GM12878 (cell line): ENCODE measurements around the gene CAPN9. TPM values are rescaled to one million over a fixed set of nuclear protein-coding genes. Genes with fewer than 3 reads are reported as not detected.

Experiments
- ATAC-seq: fragments of 200-7000 bp; cut with Tn5 transposase; 3 replicates; pipeline ENCODE4 v1.9.1; 2020; ENCODE audit warnings: mild to moderate bottlenecking, moderate library complexity
- BruUV-seq: library from RNA; stranded (reverse); fragments of 400-500 nt; replicated peaks from 2 replicates; lab custom pipeline; 2021; lab: Mats Ljungman, UMichigan
- CTCF ChIA-PET: fragments of 300-600 bp; sonication (Branson Sonifier 250); formaldehyde crosslinking; extraction: SDS; loops from one replicate; lab custom pipeline; 2021; ENCODE audit warnings: inconsistent platforms; lab: Yijun Ruan, JAX
- POLR2A ChIA-PET: fragments of 350-600 bp; formaldehyde crosslinking; extraction: SDS; loops from one replicate; lab custom pipeline; 2021; ENCODE audit warnings: inconsistent platforms; lab: Charles Lee
- RAD21 ChIA-PET: fragments of 300-600 bp; sonication (Branson Sonifier 250); formaldehyde crosslinking; loops from one replicate; lab custom pipeline; 2023; ENCODE audit warnings: antibody characterized with exemption; ENCODE audit not compliant: unreplicated experiment; lab: Charles Lee
- SMC1A ChIA-PET: fragments of 300-600 bp; sonication (Branson Sonifier 250); formaldehyde crosslinking; loops from one replicate; lab custom pipeline; 2023; ENCODE audit not compliant: unreplicated experiment, uncharacterized antibody; lab: Charles Lee
- DNase-seq: peaks from one replicate; pipeline ENCODE4 v3.0.0-alpha.2; 2011; ENCODE audit warnings: low read depth, low spot score
- FAIRE-seq: peaks from 3 replicates; lab custom pipeline; 2011; peaks lifted over from hg19 to GRCh38; lab: Jason Lieb, UNC
- H2AFZ ChIP-seq: 2 replicates; pipeline ENCODE4 v1.6.0; 2011; ENCODE audit warnings: low read depth, low read length, control low read depth; ENCODE audit not compliant: control insufficient read depth
- H3K27ac ChIP-seq: 2 replicates; pipeline ENCODE4 v1.5.1; 2011; ENCODE audit warnings: control low read depth; ENCODE audit not compliant: control insufficient read depth, insufficient read depth
- H3K27me3 ChIP-seq, 2 experiments: replicated peaks in 1 of 2; 2 replicates each; pipeline versions ENCODE4 v1.6.0 to v1.6.1; 2011; ENCODE audit warnings: low read length in 1 of 2; ENCODE audit not compliant: control insufficient read depth in 2 of 2, insufficient read depth in 2 of 2
- H3K36me3 ChIP-seq, 2 experiments: 2 replicates each; pipeline ENCODE4 v1.5.1; 2011; ENCODE audit warnings: low read length in 1 of 2; ENCODE audit not compliant: control insufficient read depth in 2 of 2, insufficient read depth in 2 of 2
- H3K4me1 ChIP-seq: 2 replicates; pipeline ENCODE4 v1.6.1; 2011; ENCODE audit warnings: mild to moderate bottlenecking, low read length, moderate library complexity, mixed read lengths; ENCODE audit not compliant: control insufficient read depth, insufficient read depth
- H3K4me2 ChIP-seq: 2 replicates; pipeline ENCODE4 v1.6.0; 2011; ENCODE audit warnings: control low read depth; ENCODE audit not compliant: control insufficient read depth, insufficient read depth
- H3K4me3 ChIP-seq: fragments of 200-600 bp; sonication (generic); 2 replicates; pipeline ENCODE4 v1.5.1; 2016
- H3K79me2 ChIP-seq: 2 replicates; pipeline ENCODE4 v1.6.0; 2011; ENCODE audit warnings: low read length; ENCODE audit not compliant: control insufficient read depth, insufficient read depth
- H3K9ac ChIP-seq: 2 replicates; pipeline ENCODE4 v1.8.0; 2011; ENCODE audit warnings: low read length, control low read depth, mixed read lengths; ENCODE audit not compliant: control insufficient read depth, insufficient read depth
- H3K9me3 ChIP-seq: replicated peaks from 3 replicates; pipeline ENCODE4 v1.5.1; 2011; ENCODE audit warnings: mild to moderate bottlenecking, low read length; ENCODE audit not compliant: control insufficient read depth, insufficient read depth
- H4K20me1 ChIP-seq: 2 replicates; pipeline ENCODE4 v1.6.0; 2011; ENCODE audit not compliant: control insufficient read depth, insufficient read depth
- EP300 ChIP-seq, 2 experiments: fragments of 150-350 bp in 1 of 2; IDR thresholded peaks; 2 replicates each; pipeline ENCODE4 v1.6.1; 2011 to 2012; ENCODE audit warnings: low read depth in 2 of 2, low read length in 2 of 2, borderline replicate concordance in 1 of 2, improper control_type of control experiment in 1 of 2, inconsistent platforms in 1 of 2; ENCODE audit not compliant: control insufficient read depth in 1 of 2
- EZH2 ChIP-seq: IDR thresholded peaks from 2 replicates; pipeline ENCODE4 v1.6.1; 2012; ENCODE audit warnings: low read depth, mild to moderate bottlenecking, control low read depth, inconsistent platforms, low read length, borderline replicate concordance; ENCODE audit not compliant: control insufficient read depth
- MTA3 ChIP-seq: IDR thresholded peaks from 2 replicates; pipeline ENCODE4 v1.6.1; 2012; ENCODE audit warnings: low read length, inconsistent platforms, borderline replicate concordance
- POLR2AphosphoS2 ChIP-seq: IDR thresholded peaks from 2 replicates; pipeline ENCODE4 v1.6.1; 2011; ENCODE audit warnings: low read depth, mild to moderate bottlenecking, low read length, improper control_type of control experiment, moderate library complexity
- SMAD1 ChIP-seq: fragments of 450-650 bp; IDR thresholded peaks from 2 replicates; pipeline ENCODE4 v1.6.1; 2018; ENCODE audit warnings: mild to moderate bottlenecking, low read depth; ENCODE audit not compliant: partially characterized antibody
- SREBF2 ChIP-seq: IDR thresholded peaks from 2 replicates; pipeline ENCODE4 v1.6.1; 2012; ENCODE audit warnings: mild to moderate bottlenecking, low read length
- ZNF622 ChIP-seq: fragments of 450-650 bp; IDR thresholded peaks from 2 replicates; pipeline ENCODE4 v1.6.1; 2017; ENCODE audit warnings: mild to moderate bottlenecking, inconsistent platforms
- WGBS: methylation state at CpG from one replicate; pipeline ENCODE4 v1.1.6; 2016; ENCODE audit warnings: low lambda C conversion rate; ENCODE audit not compliant: insufficient replicate concordance, insufficient coverage; ENCODE audit errors: missing lambda C conversion rate; 5-methylcytosine and 5-hydroxymethylcytosine counted together
- in situ Hi-C: fragments of 300-500 bp; cut with MboI; formaldehyde crosslinking; loops from 9 replicates; pipeline ENCODE4 v1.14.3; 2018; ENCODE audit warnings: mixed read lengths
- intact Hi-C: fragments of 100-400 bp; cut with micrococcal nuclease; formaldehyde crosslinking; loops from one replicate; pipeline ENCODE4 v1.14.2; 2022; ENCODE audit not compliant: unreplicated experiment
- polyA plus RNA-seq, 11 experiments: library from polyadenylated mRNA; depleted of rRNA in 4 of 11; unstranded in 6 of 11; stranded (reverse) in 5 of 11; fragments of >200 nt; fragmentation: Nextera tagmentation in 4 of 11; fragmentation: Illumina TruSeq in 1 of 11; extraction: Ambion mirVana in 4 of 11; extraction: Trizol in 1 of 11; gene quantifications; 1 replicate in 1 of 11; 2 replicates in 10 of 11; pipeline versions ENCODE4 v1.2.1 to v1.2.3, GENCODE V29; 2011 to 2016; ENCODE audit warnings: inconsistent platforms in 2 of 11, missing spikeins in 2 of 11, low read depth in 1 of 11
- total RNA-seq, 4 experiments: library from RNA; depleted of rRNA in 3 of 4; stranded (reverse); fragments of >200 nt in 3 of 4; fragmentation: Illumina TruSeq in 1 of 4; extraction: Trizol in 1 of 4; gene quantifications; 2 replicates each; pipeline versions ENCODE4 v1.2.1 to v1.2.3, GENCODE V29; 2013 to 2021
- TF ChIP-seq, protein P1 (sequence below): fragments of 150-350 bp; IDR thresholded peaks from 2 replicates; pipeline ENCODE4 v1.6.1; 2014; ENCODE audit warnings: mild to moderate bottlenecking, low read depth, low read length
- TF ChIP-seq, protein P2 (sequence below): fragments of 450-650 bp; IDR thresholded peaks from 2 replicates; pipeline ENCODE4 v1.6.1; 2014; ENCODE audit warnings: mild to moderate bottlenecking

The CAPN9 gene
- total and polyA plus RNA-seq, 10 of the 15 experiments (the other 5 are each of a cell fraction or from before 2014, with no cell fraction given), result not detected

DNA sequence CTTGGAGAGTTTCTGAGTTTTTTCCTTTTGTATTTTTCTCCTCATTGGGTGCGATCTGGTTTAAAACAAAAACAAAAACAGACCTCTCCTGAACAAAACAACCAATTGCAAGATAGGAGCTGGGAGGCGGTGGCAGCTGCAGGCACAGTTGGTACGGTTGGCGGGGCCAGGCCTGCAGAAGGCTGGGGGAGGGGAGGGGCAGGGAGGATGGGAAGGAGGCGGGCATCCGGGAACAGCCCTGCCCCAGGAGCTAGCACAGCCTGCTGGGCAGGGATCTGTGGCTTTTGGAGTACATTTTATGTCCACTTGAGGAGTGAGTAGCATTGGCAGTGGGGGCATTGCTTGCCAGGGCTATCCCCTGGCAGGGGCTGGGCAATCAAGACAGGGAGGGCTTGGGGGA, 5.2 kb downstream of the CAPN9 start:
- in situ Hi-C loops, result no loop called here
- no peaks in the 10 kb centered on the region for H3K36me3 ChIP-seq
- ATAC-seq, result no peak
- H2AFZ ChIP-seq, result no peak overlapping the region
- intact Hi-C loops, result no loop called here
- BruUV-seq, result no TSS peak
- no peaks in the 10 kb centered on the region; a peak in 1 of 4 replicates for H3K27me3 ChIP-seq
- no peak overlapping the region for H3K4me2 ChIP-seq
- H4K20me1 ChIP-seq, result no peaks in the 10 kb centered on the region
- no peaks in the 10 kb centered on the region for H3K79me2 ChIP-seq
- no peak for DNase-seq
- FAIRE-seq, result no peak
- ChIA-PET SMC1A (no interaction called here), POLR2A (no interaction called here), CTCF (no interaction called here), RAD21 (no interaction called here)
- no peaks in the 10 kb centered on the region for H3K9me3 ChIP-seq
- H3K4me1 ChIP-seq, result no peaks in the 10 kb centered on the region
- no peak overlapping the region for H3K9ac ChIP-seq
- TF ChIP-seq, protein P1, sequence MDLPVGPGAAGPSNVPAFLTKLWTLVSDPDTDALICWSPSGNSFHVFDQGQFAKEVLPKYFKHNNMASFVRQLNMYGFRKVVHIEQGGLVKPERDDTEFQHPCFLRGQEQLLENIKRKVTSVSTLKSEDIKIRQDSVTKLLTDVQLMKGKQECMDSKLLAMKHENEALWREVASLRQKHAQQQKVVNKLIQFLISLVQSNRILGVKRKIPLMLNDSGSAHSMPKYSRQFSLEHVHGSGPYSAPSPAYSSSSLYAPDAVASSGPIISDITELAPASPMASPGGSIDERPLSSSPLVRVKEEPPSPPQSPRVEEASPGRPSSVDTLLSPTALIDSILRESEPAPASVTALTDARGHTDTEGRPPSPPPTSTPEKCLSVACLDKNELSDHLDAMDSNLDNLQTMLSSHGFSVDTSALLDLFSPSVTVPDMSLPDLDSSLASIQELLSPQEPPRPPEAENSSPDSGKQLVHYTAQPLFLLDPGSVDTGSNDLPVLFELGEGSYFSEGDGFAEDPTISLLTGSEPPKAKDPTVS, result no peak
- no peak for TF ChIP-seq POLR2AphosphoS2
- no peak for TF ChIP-seq EZH2
- TF ChIP-seq SREBF2, result no peak
- no peak for TF ChIP-seq ZNF622
- TF ChIP-seq MTA3, result no peak
- no peak for TF ChIP-seq EP300 (IDR thresholded peaks at IDR 0.05; ENCODE audit: borderline replicate concordance in 1 of 2, control insufficient read depth in 1 of 2, low read depth in 2 of 2, low read length in 2 of 2)
- TF ChIP-seq, protein P2, sequence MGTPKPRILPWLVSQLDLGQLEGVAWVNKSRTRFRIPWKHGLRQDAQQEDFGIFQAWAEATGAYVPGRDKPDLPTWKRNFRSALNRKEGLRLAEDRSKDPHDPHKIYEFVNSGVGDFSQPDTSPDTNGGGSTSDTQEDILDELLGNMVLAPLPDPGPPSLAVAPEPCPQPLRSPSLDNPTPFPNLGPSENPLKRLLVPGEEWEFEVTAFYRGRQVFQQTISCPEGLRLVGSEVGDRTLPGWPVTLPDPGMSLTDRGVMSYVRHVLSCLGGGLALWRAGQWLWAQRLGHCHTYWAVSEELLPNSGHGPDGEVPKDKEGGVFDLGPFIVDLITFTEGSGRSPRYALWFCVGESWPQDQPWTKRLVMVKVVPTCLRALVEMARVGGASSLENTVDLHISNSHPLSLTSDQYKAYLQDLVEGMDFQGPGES, result no peak
- TF ChIP-seq SMAD1, result no peak
- WGBS, result 90% methylated on average over 3 of the region's 6 CpGs
- no peak overlapping the region for H3K27ac ChIP-seq
- H3K4me3 ChIP-seq, result no peak overlapping the region
